Liver (tissue), 3 donors: Measurements from ENCODE around the gene CAPG.

Experiments
- CTCF ChIP-seq: fragments of 150-350 bp; IDR thresholded peaks from 2 replicates; pipeline ENCODE4 v1.5.1; 2017; ENCODE audit warnings: improper control_type of control experiment, low read depth, low read length; ENCODE audit not compliant: missing input control
- GABPA ChIP-seq, 2 donors: IDR thresholded peaks in 1 of 2; conservative IDR thresholded peaks in 1 of 2; 2 replicates each; pipeline ENCODE4 v1.6.1; 2016; ENCODE audit warnings: antibody characterized with exemption in 2 of 2, mild to moderate bottlenecking in 1 of 2, moderate library complexity in 1 of 2
- RAD21 ChIP-seq, 2 donors: IDR thresholded peaks; 2 replicates each; pipeline ENCODE4 v1.6.1; 2016; ENCODE audit warnings: antibody characterized with exemption in 2 of 2, mild to moderate bottlenecking in 2 of 2
- SP1 ChIP-seq: IDR thresholded peaks from 2 replicates; pipeline ENCODE4 v1.6.1; 2018; ENCODE audit warnings: antibody characterized with exemption, mild to moderate bottlenecking
- TAF1 ChIP-seq: conservative IDR thresholded peaks from 2 replicates; pipeline ENCODE4 v1.6.1; 2016; ENCODE audit warnings: antibody characterized with exemption, mild to moderate bottlenecking
- YY1 ChIP-seq: IDR thresholded peaks from 2 replicates; pipeline ENCODE4 v1.6.1; 2016; ENCODE audit warnings: antibody characterized with exemption, mild to moderate bottlenecking
- TF ChIP-seq, protein P1 (sequence below): IDR thresholded peaks from 2 replicates; pipeline ENCODE4 v1.6.1; 2016; ENCODE audit warnings: antibody characterized with exemption
- TF ChIP-seq, protein P2 (sequence below): IDR thresholded peaks from 2 replicates; pipeline ENCODE4 v1.6.1; 2016; ENCODE audit warnings: antibody characterized with exemption, mild to moderate bottlenecking
- TF ChIP-seq, protein P3 (sequence below): IDR thresholded peaks from 2 replicates; pipeline ENCODE4 v1.6.1; 2016; ENCODE audit warnings: antibody characterized with exemption
- donor health status: healthy.
- donor health status: healthy.

- TF ChIP-seq YY1 = no peak
- no peak for TF ChIP-seq CTCF
- TF ChIP-seq, protein P1, sequence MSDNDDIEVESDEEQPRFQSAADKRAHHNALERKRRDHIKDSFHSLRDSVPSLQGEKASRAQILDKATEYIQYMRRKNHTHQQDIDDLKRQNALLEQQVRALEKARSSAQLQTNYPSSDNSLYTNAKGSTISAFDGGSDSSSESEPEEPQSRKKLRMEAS = no peak
- TF ChIP-seq, protein P2, sequence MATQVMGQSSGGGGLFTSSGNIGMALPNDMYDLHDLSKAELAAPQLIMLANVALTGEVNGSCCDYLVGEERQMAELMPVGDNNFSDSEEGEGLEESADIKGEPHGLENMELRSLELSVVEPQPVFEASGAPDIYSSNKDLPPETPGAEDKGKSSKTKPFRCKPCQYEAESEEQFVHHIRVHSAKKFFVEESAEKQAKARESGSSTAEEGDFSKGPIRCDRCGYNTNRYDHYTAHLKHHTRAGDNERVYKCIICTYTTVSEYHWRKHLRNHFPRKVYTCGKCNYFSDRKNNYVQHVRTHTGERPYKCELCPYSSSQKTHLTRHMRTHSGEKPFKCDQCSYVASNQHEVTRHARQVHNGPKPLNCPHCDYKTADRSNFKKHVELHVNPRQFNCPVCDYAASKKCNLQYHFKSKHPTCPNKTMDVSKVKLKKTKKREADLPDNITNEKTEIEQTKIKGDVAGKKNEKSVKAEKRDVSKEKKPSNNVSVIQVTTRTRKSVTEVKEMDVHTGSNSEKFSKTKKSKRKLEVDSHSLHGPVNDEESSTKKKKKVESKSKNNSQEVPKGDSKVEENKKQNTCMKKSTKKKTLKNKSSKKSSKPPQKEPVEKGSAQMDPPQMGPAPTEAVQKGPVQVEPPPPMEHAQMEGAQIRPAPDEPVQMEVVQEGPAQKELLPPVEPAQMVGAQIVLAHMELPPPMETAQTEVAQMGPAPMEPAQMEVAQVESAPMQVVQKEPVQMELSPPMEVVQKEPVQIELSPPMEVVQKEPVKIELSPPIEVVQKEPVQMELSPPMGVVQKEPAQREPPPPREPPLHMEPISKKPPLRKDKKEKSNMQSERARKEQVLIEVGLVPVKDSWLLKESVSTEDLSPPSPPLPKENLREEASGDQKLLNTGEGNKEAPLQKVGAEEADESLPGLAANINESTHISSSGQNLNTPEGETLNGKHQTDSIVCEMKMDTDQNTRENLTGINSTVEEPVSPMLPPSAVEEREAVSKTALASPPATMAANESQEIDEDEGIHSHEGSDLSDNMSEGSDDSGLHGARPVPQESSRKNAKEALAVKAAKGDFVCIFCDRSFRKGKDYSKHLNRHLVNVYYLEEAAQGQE = no peak
- no peak for TF ChIP-seq SP1
- TF ChIP-seq RAD21 (IDR thresholded peaks at IDR 0.05) = no peak
- TF ChIP-seq, protein P3, sequence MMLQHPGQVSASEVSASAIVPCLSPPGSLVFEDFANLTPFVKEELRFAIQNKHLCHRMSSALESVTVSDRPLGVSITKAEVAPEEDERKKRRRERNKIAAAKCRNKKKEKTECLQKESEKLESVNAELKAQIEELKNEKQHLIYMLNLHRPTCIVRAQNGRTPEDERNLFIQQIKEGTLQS = no peak
- TF ChIP-seq TAF1 = no peak
- no peak for TF ChIP-seq GABPA (IDR thresholded peaks at IDR 0.05 in 1 of 2, conservative IDR thresholded peaks at IDR 0.05 in 1 of 2)
Measured at GRCh38 chr2:85397925-85398331, 12.2 kb downstream of the CAPG start.
